Neuronal stem cell (in vitro differentiated cells): Measurements from ENCODE around the gene THAP10.

ENCODE experiments used
- DNase-seq: peaks from one replicate; pipeline ENCODE4 v3.0.0-alpha.2; 2013; ENCODE audit warnings: low spot score
- H2AFZ ChIP-seq: one replicate; pipeline ENCODE4 v1.6.1; 2013; ENCODE audit warnings: mild to moderate bottlenecking, low read length, inconsistent platforms
- H2AK5ac ChIP-seq: 2 replicates; pipeline ENCODE4 v1.6.1; 2013; ENCODE audit warnings: low read depth, mild to moderate bottlenecking, inconsistent platforms, low read length, moderate library complexity, mixed read lengths
- H2BK120ac ChIP-seq: 2 replicates; pipeline ENCODE4 v1.6.1; 2013; ENCODE audit warnings: low read depth, mild to moderate bottlenecking, inconsistent platforms, low read length, moderate library complexity, mixed read lengths
- H2BK12ac ChIP-seq: one replicate; pipeline ENCODE4 v1.6.1; 2013; ENCODE audit warnings: low read length, inconsistent platforms
- H2BK15ac ChIP-seq: 2 replicates; pipeline ENCODE4 v1.6.1; 2013; ENCODE audit warnings: mild to moderate bottlenecking, low read length, inconsistent platforms, mixed read lengths
- H2BK5ac ChIP-seq: one replicate; pipeline ENCODE4 v1.6.1; 2013; ENCODE audit warnings: inconsistent platforms, mild to moderate bottlenecking, low read length, moderate library complexity
- H3K14ac ChIP-seq: one replicate; pipeline ENCODE4 v1.6.1; 2013; ENCODE audit warnings: low read length, inconsistent platforms
- H3K18ac ChIP-seq: 2 replicates; pipeline ENCODE4 v1.6.1; 2013; ENCODE audit warnings: low read length, inconsistent platforms
- H3K23ac ChIP-seq: 2 replicates; pipeline ENCODE4 v1.6.1; 2013; ENCODE audit warnings: low read depth, mild to moderate bottlenecking, mixed read lengths, low read length, inconsistent platforms; ENCODE audit not compliant: poor library complexity
- H3K27ac ChIP-seq: replicated peaks from 3 replicates; pipeline ENCODE4 v1.5.1; 2013; ENCODE audit warnings: low read length, inconsistent platforms
- H3K27me3 ChIP-seq, 3 experiments: 2 replicates each; pipeline ENCODE4 v1.6.1; 2013; ENCODE audit warnings: low read length in 3 of 3, mild to moderate bottlenecking in 2 of 3, inconsistent platforms in 1 of 3, low read depth in 1 of 3, mixed read lengths in 1 of 3, moderate library complexity in 1 of 3; ENCODE audit not compliant: control insufficient read depth in 3 of 3, insufficient read depth in 3 of 3
- H3K36me3 ChIP-seq, 2 donors: replicated peaks in 1 of 2; 2 replicates each; pipeline ENCODE4 v1.6.1; 2013; ENCODE audit warnings: low read length in 2 of 2; ENCODE audit not compliant: control insufficient read depth in 2 of 2, insufficient read depth in 2 of 2
- H3K4ac ChIP-seq: 2 replicates; pipeline ENCODE4 v1.6.1; 2013; ENCODE audit warnings: inconsistent platforms, mild to moderate bottlenecking, low read length, moderate library complexity
- H3K4me1 ChIP-seq, 2 donors: 1 replicate in 1 of 2; 2 replicates in 1 of 2; pipeline ENCODE4 v1.6.1; 2013; ENCODE audit warnings: low read length in 2 of 2, low read depth in 1 of 2; ENCODE audit not compliant: control insufficient read depth in 2 of 2, insufficient read depth in 1 of 2
- H3K4me2 ChIP-seq: one replicate; pipeline ENCODE4 v1.6.1; 2013; ENCODE audit warnings: mild to moderate bottlenecking, low read length, inconsistent platforms; ENCODE audit not compliant: insufficient read depth, poor library complexity, severe bottlenecking
- H3K4me3 ChIP-seq, 2 donors: 2 replicates each; pipeline ENCODE4 v1.5.1; 2013; ENCODE audit warnings: low read length in 2 of 2, mild to moderate bottlenecking in 2 of 2, inconsistent platforms in 1 of 2, moderate library complexity in 1 of 2
- H3K79me1 ChIP-seq: one replicate; pipeline ENCODE4 v1.6.1; 2013; ENCODE audit warnings: low read depth, mild to moderate bottlenecking, inconsistent platforms, low read length, moderate library complexity
- H3K9ac ChIP-seq: one replicate; pipeline ENCODE4 v1.6.1; 2013; ENCODE audit warnings: mild to moderate bottlenecking, low read depth, low read length, inconsistent platforms; ENCODE audit not compliant: poor library complexity
- H3K9me3 ChIP-seq, 2 donors: replicated peaks in 1 of 2; 2 replicates each; pipeline versions ENCODE3 to v1.6.1; 2013; ENCODE audit warnings: low read length in 2 of 2, mild to moderate bottlenecking in 2 of 2, inconsistent platforms in 1 of 2, low read depth in 1 of 2, mixed read lengths in 1 of 2, moderate library complexity in 1 of 2; ENCODE audit not compliant: control insufficient read depth in 2 of 2, insufficient read depth in 1 of 2
- H4K8ac ChIP-seq: one replicate; pipeline ENCODE4 v1.6.1; 2013; ENCODE audit warnings: low read depth, mild to moderate bottlenecking, inconsistent platforms, low read length, moderate library complexity
- H4K91ac ChIP-seq: one replicate; pipeline ENCODE4 v1.6.1; 2013; ENCODE audit warnings: low read length, low read depth, mild to moderate bottlenecking, inconsistent platforms; ENCODE audit not compliant: poor library complexity
- WGBS, 2 donors: extraction: QIAGEN DNeasy Blood & Tissue Kit; methylation state at CpG; one replicate each; pipeline ENCODE4 v1.1.7; 2013; ENCODE audit warnings: missing lambda C conversion rate in 2 of 2, mixed read lengths in 1 of 2; ENCODE audit not compliant: insufficient read length in 2 of 2, insufficient replicate concordance in 1 of 2; ENCODE audit errors: extremely low coverage in 2 of 2; 5-methylcytosine and 5-hydroxymethylcytosine counted together

The THAP10 gene

DNA sequence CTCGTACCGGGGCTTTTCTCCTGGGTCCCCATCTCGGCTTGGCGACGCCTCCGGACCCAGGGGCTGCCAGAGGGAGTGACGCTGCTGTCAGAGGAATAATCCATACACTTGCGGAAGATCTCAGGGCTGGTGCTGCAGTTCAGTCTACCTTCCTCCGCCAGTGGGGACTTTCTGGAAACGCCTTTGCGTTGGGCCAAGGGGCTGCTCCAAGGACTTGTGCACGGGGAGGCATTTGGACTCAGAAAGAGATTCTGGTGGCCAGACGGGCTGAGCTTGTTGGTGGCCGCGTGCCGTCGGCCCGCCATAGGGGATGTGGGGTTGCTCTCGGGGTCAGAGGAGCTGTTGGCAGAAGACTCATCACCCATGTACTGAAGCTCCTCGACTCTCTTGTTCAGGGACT, 60.1 kb downstream of the THAP10 start:
- H2BK120ac ChIP-seq, result no peak overlapping the region
- no peak overlapping the region for H3K27ac ChIP-seq
- H2BK15ac ChIP-seq, result no peak overlapping the region
- H4K91ac ChIP-seq, result no peak overlapping the region
- H3K9ac ChIP-seq, result no peak overlapping the region
- no peak overlapping the region for H3K4ac ChIP-seq
- no peak overlapping the region for H3K23ac ChIP-seq
- H2AFZ ChIP-seq, result no peak overlapping the region
- H3K9me3 ChIP-seq, result peaks cover 0 to 5% of the 10 kb centered on the region in 2 donors
- no peak overlapping the region for H2BK5ac ChIP-seq
- H2AK5ac ChIP-seq, result no peak overlapping the region
- H3K4me3 ChIP-seq, result no peak overlapping the region
- peaks cover 0 to 6% of the 10 kb centered on the region in 2 donors for H3K4me1 ChIP-seq
- H3K4me2 ChIP-seq, result no peak overlapping the region
- H3K79me1 ChIP-seq, result no peaks in the 10 kb centered on the region
- H3K27me3 ChIP-seq, result no peaks in the 10 kb centered on the region
- H3K18ac ChIP-seq, result no peak overlapping the region
- no peak for DNase-seq
- H3K36me3 ChIP-seq, result peaks cover 11 to 56% of the 10 kb centered on the region in 2 donors
- H4K8ac ChIP-seq, result no peak overlapping the region
- no peak overlapping the region for H2BK12ac ChIP-seq
- no CpG with 5 or more reads among the region's 20 CpGs for WGBS, 2 donors
- no peak overlapping the region for H3K14ac ChIP-seq
